SH-SY5Y (cell line): Measurements from ENCODE around the gene GDF10.

ENCODE experiments used
- GATA2 ChIP-seq: IDR thresholded peaks from 2 replicates; pipeline ENCODE4 v1.6.1; 2011; ENCODE audit warnings: mild to moderate bottlenecking, low read depth, low read length
- GATA3 ChIP-seq: IDR thresholded peaks from 2 replicates; pipeline ENCODE4 v1.6.1; 2011; ENCODE audit warnings: low read depth, mild to moderate bottlenecking, low read length, moderate library complexity

- TF ChIP-seq GATA3, result no peak
- TF ChIP-seq GATA2, result no peak
Measured at GRCh38 chr10:47303105-47303504, 3.1 kb downstream of the GDF10 start.
